Ovary (tissue), 3 donors: ENCODE data around the gene PALLD.

ENCODE experiments used
- CTCF ChIP-seq, 3 donors: fragments of 450-650 bp in 2 of 3; fragments of 200-600 bp in 1 of 3; IDR thresholded peaks; one replicate each; pipeline versions ENCODE4 v1.5.1 to v1.8.0; 2016 to 2022; ENCODE audit warnings: antibody characterized with exemption in 3 of 3, mild to moderate bottlenecking in 1 of 3
- EP300 ChIP-seq: sonication (generic); formaldehyde crosslinking; IDR thresholded peaks from one replicate; pipeline ENCODE4 v1.6.1; 2017; ENCODE audit warnings: antibody characterized with exemption
- POLR2A ChIP-seq: fragments of 450-650 bp; IDR thresholded peaks from one replicate; pipeline ENCODE4 v1.6.1; 2017; ENCODE audit warnings: antibody characterized with exemption, mild to moderate bottlenecking, moderate library complexity
- donor health status: DM: no; HTN: no; CAD: no.

GRCh38 chr4:168623011-168623410, 126.2 kb downstream of the PALLD start:
- TF ChIP-seq CTCF (IDR thresholded peaks at IDR 0.05), result no peak
- TF ChIP-seq POLR2A, result no peak
- TF ChIP-seq EP300, result no peak
